HL-60 (cell line): ENCODE measurements around the gene CASS4.

ENCODE experiments used
- DNase-seq, 2 experiments: peaks; one replicate each; pipeline ENCODE4 v3.0.0-alpha.2; 2010 to 2020; ENCODE audit warnings: low read depth in 1 of 2, low spot score in 1 of 2
- H3K27ac ChIP-seq: fragments of 250-450 bp; sonication (Bioruptor Pico); replicated peaks from 2 replicates; pipeline ENCODE4 v1.5.1; 2020; ENCODE audit warnings: mild to moderate bottlenecking, moderate library complexity
- H3K27me3 ChIP-seq: fragments of 250-450 bp; sonication (Bioruptor Pico); 2 replicates; pipeline ENCODE4 v1.5.1; 2021; ENCODE audit warnings: mild to moderate bottlenecking, moderate library complexity; ENCODE audit not compliant: insufficient read depth, poor library complexity, severe bottlenecking
- H3K4me3 ChIP-seq: replicated peaks from 2 replicates; pipeline ENCODE4 v1.5.1; 2011; ENCODE audit warnings: mild to moderate bottlenecking, control low read depth, low read length; ENCODE audit not compliant: insufficient read depth
- GABPA ChIP-seq: IDR thresholded peaks from 2 replicates; pipeline ENCODE4 v1.6.1; 2012; ENCODE audit warnings: low read depth
- POLR2AphosphoS5 ChIP-seq: IDR thresholded peaks from 2 replicates; pipeline ENCODE4 v1.6.1; 2012; ENCODE audit warnings: low read depth
- SPI1 ChIP-seq: IDR thresholded peaks from 2 replicates; pipeline ENCODE4 v1.6.1; 2012; ENCODE audit warnings: low read depth, mild to moderate bottlenecking, borderline replicate concordance
- TF ChIP-seq, protein P1 (sequence below): IDR thresholded peaks from one replicate; pipeline ENCODE4 v1.5.1; 2011; ENCODE audit warnings: low read length, control low read depth, inconsistent platforms; ENCODE audit not compliant: insufficient read depth
- TF ChIP-seq, protein P2 (sequence below): IDR thresholded peaks from 2 replicates; pipeline ENCODE4 v1.6.1; 2012; ENCODE audit warnings: low read depth; ENCODE audit not compliant: insufficient replicate concordance

CASS4 gene

DNA sequence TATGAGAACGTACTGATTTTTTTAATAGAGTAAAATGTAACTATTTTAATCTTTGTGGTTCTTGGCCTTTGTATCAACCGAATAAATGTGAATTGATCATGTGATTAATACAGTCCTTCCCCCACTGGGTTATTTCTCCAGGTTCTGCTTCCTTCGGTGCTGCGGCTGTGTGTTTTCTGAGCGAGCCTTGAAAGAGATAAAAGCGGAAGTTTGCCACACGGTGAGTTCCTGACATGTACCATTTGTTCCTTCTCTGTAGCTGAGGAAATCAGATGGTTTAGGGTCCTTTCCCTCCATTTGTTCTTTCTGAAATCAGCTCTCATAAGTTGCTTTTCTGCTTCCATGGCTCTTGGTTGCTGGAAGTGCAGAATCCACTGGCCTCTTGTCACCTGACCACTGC is 71.9 kb downstream of the CASS4 start:
- H3K4me3 ChIP-seq: no peak overlapping the region
- peak; percentile 43 to 86 for DNase-seq
- H3K27ac ChIP-seq: peak overlapping the region; percentile 52
- H3K27me3 ChIP-seq: no peaks in the 10 kb centered on the region
- TF ChIP-seq POLR2AphosphoS5 (no peak), SPI1 (peak; percentile 67; the same call in 1 of the 2 replicates), GABPA (peak; percentile 45; the same call in 1 of the 2 replicates)
- TF ChIP-seq, protein P1, sequence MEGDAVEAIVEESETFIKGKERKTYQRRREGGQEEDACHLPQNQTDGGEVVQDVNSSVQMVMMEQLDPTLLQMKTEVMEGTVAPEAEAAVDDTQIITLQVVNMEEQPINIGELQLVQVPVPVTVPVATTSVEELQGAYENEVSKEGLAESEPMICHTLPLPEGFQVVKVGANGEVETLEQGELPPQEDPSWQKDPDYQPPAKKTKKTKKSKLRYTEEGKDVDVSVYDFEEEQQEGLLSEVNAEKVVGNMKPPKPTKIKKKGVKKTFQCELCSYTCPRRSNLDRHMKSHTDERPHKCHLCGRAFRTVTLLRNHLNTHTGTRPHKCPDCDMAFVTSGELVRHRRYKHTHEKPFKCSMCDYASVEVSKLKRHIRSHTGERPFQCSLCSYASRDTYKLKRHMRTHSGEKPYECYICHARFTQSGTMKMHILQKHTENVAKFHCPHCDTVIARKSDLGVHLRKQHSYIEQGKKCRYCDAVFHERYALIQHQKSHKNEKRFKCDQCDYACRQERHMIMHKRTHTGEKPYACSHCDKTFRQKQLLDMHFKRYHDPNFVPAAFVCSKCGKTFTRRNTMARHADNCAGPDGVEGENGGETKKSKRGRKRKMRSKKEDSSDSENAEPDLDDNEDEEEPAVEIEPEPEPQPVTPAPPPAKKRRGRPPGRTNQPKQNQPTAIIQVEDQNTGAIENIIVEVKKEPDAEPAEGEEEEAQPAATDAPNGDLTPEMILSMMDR: no peak

DNA sequence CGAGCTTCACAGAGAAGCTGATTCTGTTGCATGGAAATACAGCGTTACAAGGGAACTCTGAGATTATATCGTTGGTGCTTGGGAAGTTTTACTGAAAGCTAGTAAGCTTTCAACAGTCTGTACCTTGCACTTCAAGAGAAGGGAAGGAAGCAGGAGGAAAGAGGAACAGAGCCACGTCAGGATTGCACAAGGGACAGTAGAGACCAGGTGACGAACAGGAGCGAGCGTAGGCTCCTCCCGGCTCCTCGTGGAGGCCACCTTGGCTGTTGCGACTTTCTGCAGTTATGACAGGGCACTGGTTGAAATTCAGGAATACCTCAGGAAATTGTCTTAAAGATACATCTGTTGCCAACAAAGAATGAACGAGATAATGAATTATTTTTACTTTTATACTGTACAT is 75.2 kb downstream of the CASS4 start:
- H3K27me3 ChIP-seq: no peaks in the 10 kb centered on the region
- peak; percentile 63 to 90 for DNase-seq
- no peak overlapping the region for H3K4me3 ChIP-seq
- TF ChIP-seq, protein P2, sequence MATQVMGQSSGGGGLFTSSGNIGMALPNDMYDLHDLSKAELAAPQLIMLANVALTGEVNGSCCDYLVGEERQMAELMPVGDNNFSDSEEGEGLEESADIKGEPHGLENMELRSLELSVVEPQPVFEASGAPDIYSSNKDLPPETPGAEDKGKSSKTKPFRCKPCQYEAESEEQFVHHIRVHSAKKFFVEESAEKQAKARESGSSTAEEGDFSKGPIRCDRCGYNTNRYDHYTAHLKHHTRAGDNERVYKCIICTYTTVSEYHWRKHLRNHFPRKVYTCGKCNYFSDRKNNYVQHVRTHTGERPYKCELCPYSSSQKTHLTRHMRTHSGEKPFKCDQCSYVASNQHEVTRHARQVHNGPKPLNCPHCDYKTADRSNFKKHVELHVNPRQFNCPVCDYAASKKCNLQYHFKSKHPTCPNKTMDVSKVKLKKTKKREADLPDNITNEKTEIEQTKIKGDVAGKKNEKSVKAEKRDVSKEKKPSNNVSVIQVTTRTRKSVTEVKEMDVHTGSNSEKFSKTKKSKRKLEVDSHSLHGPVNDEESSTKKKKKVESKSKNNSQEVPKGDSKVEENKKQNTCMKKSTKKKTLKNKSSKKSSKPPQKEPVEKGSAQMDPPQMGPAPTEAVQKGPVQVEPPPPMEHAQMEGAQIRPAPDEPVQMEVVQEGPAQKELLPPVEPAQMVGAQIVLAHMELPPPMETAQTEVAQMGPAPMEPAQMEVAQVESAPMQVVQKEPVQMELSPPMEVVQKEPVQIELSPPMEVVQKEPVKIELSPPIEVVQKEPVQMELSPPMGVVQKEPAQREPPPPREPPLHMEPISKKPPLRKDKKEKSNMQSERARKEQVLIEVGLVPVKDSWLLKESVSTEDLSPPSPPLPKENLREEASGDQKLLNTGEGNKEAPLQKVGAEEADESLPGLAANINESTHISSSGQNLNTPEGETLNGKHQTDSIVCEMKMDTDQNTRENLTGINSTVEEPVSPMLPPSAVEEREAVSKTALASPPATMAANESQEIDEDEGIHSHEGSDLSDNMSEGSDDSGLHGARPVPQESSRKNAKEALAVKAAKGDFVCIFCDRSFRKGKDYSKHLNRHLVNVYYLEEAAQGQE: no peak
- TF ChIP-seq GABPA (no peak), POLR2AphosphoS5 (peak; percentile 36; the same call in 1 of the 2 replicates), SPI1 (peak; percentile 98)
- TF ChIP-seq, protein P1: no peak
- peak overlapping the region; percentile 47 for H3K27ac ChIP-seq

DNA sequence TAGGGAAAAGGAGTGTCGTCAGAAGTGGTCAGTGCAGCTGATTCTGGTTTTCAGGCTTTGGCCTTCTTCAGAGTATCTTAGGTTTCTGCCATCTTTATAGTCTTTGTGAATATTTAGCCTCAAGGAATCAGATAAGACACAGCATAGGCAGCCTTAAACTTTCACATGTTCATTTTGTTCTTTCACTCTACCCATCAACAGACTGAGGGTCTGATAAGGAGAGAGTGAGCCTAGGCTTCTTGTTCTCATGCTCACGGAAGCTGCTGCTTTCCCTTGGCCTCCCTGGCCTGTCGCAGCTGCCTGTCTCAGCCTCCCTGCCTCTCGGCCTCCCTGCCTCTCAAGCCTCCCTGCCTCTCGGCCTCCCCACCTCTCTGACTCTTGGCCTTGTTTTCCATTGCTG is 76.5 kb downstream of the CASS4 start:
- DNase-seq: no peak
- Histone ChIP-seq H3K27ac (no peak overlapping the region), H3K27me3 (no peaks in the 10 kb centered on the region), H3K4me3 (no peak overlapping the region)
- TF ChIP-seq GABPA: no peak
- TF ChIP-seq SPI1: no peak
- TF ChIP-seq POLR2AphosphoS5: no peak
- TF ChIP-seq, protein P1: no peak
- TF ChIP-seq, protein P2: no peak

DNA sequence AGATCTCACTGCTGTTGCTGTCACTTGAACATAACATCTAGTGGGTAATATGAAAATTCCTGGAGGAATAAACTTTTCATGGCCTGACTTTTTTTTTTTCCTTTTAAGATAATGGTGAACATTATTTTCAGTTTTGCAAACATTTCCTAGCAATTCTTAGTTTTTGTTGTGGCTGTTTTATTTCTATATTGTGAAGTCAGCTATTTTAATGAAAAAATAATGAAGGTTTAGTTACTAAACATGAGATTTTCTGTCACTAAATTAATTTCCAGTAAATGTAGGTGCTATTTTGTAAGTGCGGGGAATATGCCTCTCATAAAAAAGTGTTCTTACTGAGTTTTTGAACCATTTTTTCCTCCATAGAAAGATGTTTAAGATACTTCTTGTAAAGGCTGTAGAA is 89.1 kb downstream of the CASS4 start:
- Histone ChIP-seq H3K27me3 (no peaks in the 10 kb centered on the region), H3K27ac (no peak overlapping the region), H3K4me3 (no peak overlapping the region)
- TF ChIP-seq, protein P2: no peak
- TF ChIP-seq POLR2AphosphoS5: no peak
- TF ChIP-seq SPI1: no peak
- no peak for TF ChIP-seq GABPA
- TF ChIP-seq, protein P1: no peak
- no peak for DNase-seq
